Skeletal muscle cell (primary cell): ENCODE results near the gene LAG3.

ENCODE experiments used
- DNase-seq: peaks from one replicate; pipeline ENCODE4 v3.0.0-alpha.2; 2010; ENCODE audit warnings: low read depth
- H3K4me3 ChIP-seq: 2 replicates; pipeline ENCODE4 v1.5.1; 2011; ENCODE audit warnings: low read depth, mild to moderate bottlenecking, control low read depth, low read length, moderate library complexity

LAG3 gene

GRCh38 chr12:6818222-6818621, 45.9 kb downstream of the LAG3 start:
- DNase-seq: no peak
- no peak overlapping the region for H3K4me3 ChIP-seq

GRCh38 chr12:6818645-6819044, 46.3 kb downstream of the LAG3 start:
- no peak for DNase-seq
- no peak overlapping the region for H3K4me3 ChIP-seq

GRCh38 chr12:6819106-6820030, 47.0 kb downstream of the LAG3 start:
- no peak for DNase-seq
- H3K4me3 ChIP-seq: no peak overlapping the region

- H3K4me3 ChIP-seq: no peak overlapping the region
- DNase-seq: no peak
These were observed 47.8 kb downstream of the LAG3 start for GRCh38 chr12:6820166-6820565.

- DNase-seq: no peak
- H3K4me3 ChIP-seq: peak within 1 kb of the TSS; percentile 52
These were observed 49.5 kb downstream of the LAG3 start, which contains the start of gene GPR162 for GRCh38 chr12:6821591-6822425. TSS of gene GPR162 (plus strand) at chr12:6821821. CDS start at chr12:6823899, 2,078 bp downstream.

- DNase-seq: no peak
- H3K4me3 ChIP-seq: peak overlapping the region; percentile 52
These were observed 50.3 kb downstream of the LAG3 start for GRCh38 chr12:6822426-6823135.

- DNase-seq: no peak
- no peak overlapping the region for H3K4me3 ChIP-seq
These were observed 51.1 kb downstream of the LAG3 start for GRCh38 chr12:6823182-6824084.

- DNase-seq: no peak
- H3K4me3 ChIP-seq: no peak overlapping the region
These were observed 51.9 kb downstream of the LAG3 start for GRCh38 chr12:6824085-6824775.

GRCh38 chr12:6824901-6825381, 52.6 kb downstream of the LAG3 start:
- H3K4me3 ChIP-seq: peak overlapping the region; percentile 42
- no peak for DNase-seq

GRCh38 chr12:6825398-6826124, 53.2 kb downstream of the LAG3 start:
- DNase-seq: peak; percentile 56
- peak overlapping the region; percentile 42 for H3K4me3 ChIP-seq

GRCh38 chr12:6826125-6826733, 53.9 kb downstream of the LAG3 start:
- no peak for DNase-seq

GRCh38 chr12:6826734-6827436, 54.6 kb downstream of the LAG3 start:
- H3K4me3 ChIP-seq: no peak overlapping the region
- no peak for DNase-seq

More at GRCh38 chr12:6826125-6826733, 53.9 kb downstream of the LAG3 start:
- H3K4me3 ChIP-seq: no peak overlapping the region

GRCh38 chr12:6827437-6827911, 55.2 kb downstream of the LAG3 start:
- DNase-seq: peak; percentile 62
- peak overlapping the region; percentile 31 for H3K4me3 ChIP-seq
